ENCODE measurements around the gene TNPO1. TPM values are rescaled to one million over a fixed set of nuclear protein-coding genes. Genes with fewer than 3 reads are reported as not detected.
A peak's percentile ranks its signal among the peaks of the same experiment; 100 is the strongest.

TNPO1 gene
- total RNA-seq, 1 donor, result 256 TPM

DNA sequence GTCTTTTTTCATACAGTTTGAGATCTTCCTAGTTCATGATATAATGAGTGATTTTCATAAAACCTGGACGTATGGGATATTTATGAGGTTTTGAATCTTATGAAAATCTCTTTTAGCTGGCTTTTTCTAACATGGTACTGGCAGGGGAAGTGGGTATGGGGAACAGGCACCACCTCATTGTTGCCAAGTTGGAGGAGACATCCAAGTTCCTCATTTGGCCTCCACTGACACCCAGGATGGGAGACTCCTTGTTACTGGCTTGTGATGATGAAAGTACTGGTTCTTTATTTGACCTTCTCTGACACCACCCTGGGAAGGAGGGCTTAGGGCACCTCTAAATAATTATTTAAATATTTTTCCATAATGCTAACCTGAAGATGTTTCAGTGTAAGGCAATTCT lies 4.0 kb upstream of the TNPO1 start:
- H3K79me2 ChIP-seq (ENCODE audit: insufficient read depth, low read length), result peaks cover 9% of the 10 kb centered on the region
- no peaks in the 10 kb centered on the region for H3K9me3 ChIP-seq (ENCODE audit: low read depth, low read length)
- H4K20me1 ChIP-seq (ENCODE audit: insufficient read depth, low read length), result no peaks in the 10 kb centered on the region
- no peak overlapping the region for H2AFZ ChIP-seq (ENCODE audit: low read length)
- no peaks in the 10 kb centered on the region for H3K36me3 ChIP-seq (ENCODE audit: insufficient read depth, low read length)
- TF ChIP-seq, protein P1, sequence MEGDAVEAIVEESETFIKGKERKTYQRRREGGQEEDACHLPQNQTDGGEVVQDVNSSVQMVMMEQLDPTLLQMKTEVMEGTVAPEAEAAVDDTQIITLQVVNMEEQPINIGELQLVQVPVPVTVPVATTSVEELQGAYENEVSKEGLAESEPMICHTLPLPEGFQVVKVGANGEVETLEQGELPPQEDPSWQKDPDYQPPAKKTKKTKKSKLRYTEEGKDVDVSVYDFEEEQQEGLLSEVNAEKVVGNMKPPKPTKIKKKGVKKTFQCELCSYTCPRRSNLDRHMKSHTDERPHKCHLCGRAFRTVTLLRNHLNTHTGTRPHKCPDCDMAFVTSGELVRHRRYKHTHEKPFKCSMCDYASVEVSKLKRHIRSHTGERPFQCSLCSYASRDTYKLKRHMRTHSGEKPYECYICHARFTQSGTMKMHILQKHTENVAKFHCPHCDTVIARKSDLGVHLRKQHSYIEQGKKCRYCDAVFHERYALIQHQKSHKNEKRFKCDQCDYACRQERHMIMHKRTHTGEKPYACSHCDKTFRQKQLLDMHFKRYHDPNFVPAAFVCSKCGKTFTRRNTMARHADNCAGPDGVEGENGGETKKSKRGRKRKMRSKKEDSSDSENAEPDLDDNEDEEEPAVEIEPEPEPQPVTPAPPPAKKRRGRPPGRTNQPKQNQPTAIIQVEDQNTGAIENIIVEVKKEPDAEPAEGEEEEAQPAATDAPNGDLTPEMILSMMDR (IDR thresholded peaks at IDR 0.05; ENCODE audit: extremely low read depth, low read depth, low read length), result no peak
- H3K4me2 ChIP-seq (ENCODE audit: insufficient read depth, low read length), result no peak overlapping the region
- H3K27ac ChIP-seq (ENCODE audit: low read depth, low read length), result no peak overlapping the region
- peaks cover 6% of the 10 kb centered on the region for H3K4me1 ChIP-seq (ENCODE audit: insufficient read depth, low read length)
- H3K27me3 ChIP-seq (ENCODE audit: insufficient read depth, low read length), result no peaks in the 10 kb centered on the region
- H3K4me3 ChIP-seq (ENCODE audit: insufficient read depth, low read length), result no peak overlapping the region
- DNase-seq (ENCODE audit: insufficient read length, low spot score, missing footprints), result no peak

DNA sequence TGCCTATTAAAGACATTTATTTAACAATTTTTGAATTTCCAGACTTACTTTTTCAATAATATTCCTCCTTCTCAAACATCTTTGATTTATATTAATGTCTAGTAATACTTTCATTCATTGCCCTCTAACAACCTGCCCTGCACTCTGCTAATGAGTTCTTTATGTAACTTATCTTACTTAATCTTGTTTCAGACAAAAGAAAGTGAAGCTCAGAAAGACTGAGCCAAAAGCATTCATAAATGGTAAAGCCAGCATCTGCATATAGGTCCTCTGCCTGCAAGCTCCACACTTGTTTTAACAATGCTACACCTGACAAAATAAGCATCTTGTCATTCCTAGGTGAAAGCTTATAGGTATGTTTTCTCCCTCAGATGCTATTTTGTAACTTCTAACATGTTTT lies 2.4 kb upstream of the TNPO1 start:
- no peaks in the 10 kb centered on the region for H3K36me3 ChIP-seq (ENCODE audit: insufficient read depth, low read length)
- no peaks in the 10 kb centered on the region for H3K27me3 ChIP-seq (ENCODE audit: insufficient read depth, low read length)
- H3K4me3 ChIP-seq (ENCODE audit: insufficient read depth, low read length), result no peak overlapping the region
- peaks cover 6% of the 10 kb centered on the region for H4K20me1 ChIP-seq (ENCODE audit: insufficient read depth, low read length)
- TF ChIP-seq, protein P1 (IDR thresholded peaks at IDR 0.05; ENCODE audit: extremely low read depth, low read depth, low read length), result no peak
- no peak overlapping the region for H3K4me2 ChIP-seq (ENCODE audit: insufficient read depth, low read length)
- H3K9me3 ChIP-seq (ENCODE audit: low read depth, low read length), result no peaks in the 10 kb centered on the region
- peaks cover 18% of the 10 kb centered on the region for H3K4me1 ChIP-seq (ENCODE audit: insufficient read depth, low read length)
- no peak for DNase-seq (ENCODE audit: insufficient read length, low spot score, missing footprints)
- H3K27ac ChIP-seq (ENCODE audit: low read depth, low read length), result no peak overlapping the region
- H3K79me2 ChIP-seq (ENCODE audit: insufficient read depth, low read length), result peaks cover 25% of the 10 kb centered on the region
- peak overlapping the region; percentile 30 for H2AFZ ChIP-seq (ENCODE audit: low read length)

DNA sequence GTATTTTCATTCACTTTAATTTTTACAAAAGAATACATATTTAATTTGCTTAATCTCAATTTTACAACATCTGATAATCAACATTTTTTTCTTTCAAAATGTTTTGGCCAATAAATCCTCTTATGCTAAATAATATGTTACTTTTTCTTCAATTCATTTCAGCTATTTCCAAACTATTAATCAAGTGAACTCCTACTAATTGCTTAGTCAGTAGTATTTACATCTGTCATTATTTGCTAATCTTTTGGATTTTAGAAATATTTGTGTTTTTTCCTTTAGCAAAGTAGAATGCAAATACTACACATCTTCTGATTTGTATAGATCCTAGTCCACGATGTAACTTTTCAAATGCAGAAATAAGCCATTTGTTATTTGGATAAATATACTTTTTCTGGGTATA lies 1.6 kb upstream of the TNPO1 start:
- Histone ChIP-seq H3K4me3 (ENCODE audit: insufficient read depth, low read length) (no peak overlapping the region), H3K27me3 (ENCODE audit: insufficient read depth, low read length) (no peaks in the 10 kb centered on the region), H4K20me1 (ENCODE audit: insufficient read depth, low read length) (peaks cover 8% of the 10 kb centered on the region), H3K4me2 (ENCODE audit: insufficient read depth, low read length) (no peak overlapping the region), H3K27ac (ENCODE audit: low read depth, low read length) (no peak overlapping the region), H3K9me3 (ENCODE audit: low read depth, low read length) (no peaks in the 10 kb centered on the region), H2AFZ (ENCODE audit: low read length) (no peak overlapping the region), H3K36me3 (ENCODE audit: insufficient read depth, low read length) (no peaks in the 10 kb centered on the region), H3K79me2 (ENCODE audit: insufficient read depth, low read length) (peaks cover 33% of the 10 kb centered on the region), H3K4me1 (ENCODE audit: insufficient read depth, low read length) (peaks cover 20% of the 10 kb centered on the region)
- TF ChIP-seq, protein P1 (IDR thresholded peaks at IDR 0.05; ENCODE audit: extremely low read depth, low read depth, low read length), result no peak
- DNase-seq (ENCODE audit: insufficient read length, low spot score, missing footprints), result no peak

DNA sequence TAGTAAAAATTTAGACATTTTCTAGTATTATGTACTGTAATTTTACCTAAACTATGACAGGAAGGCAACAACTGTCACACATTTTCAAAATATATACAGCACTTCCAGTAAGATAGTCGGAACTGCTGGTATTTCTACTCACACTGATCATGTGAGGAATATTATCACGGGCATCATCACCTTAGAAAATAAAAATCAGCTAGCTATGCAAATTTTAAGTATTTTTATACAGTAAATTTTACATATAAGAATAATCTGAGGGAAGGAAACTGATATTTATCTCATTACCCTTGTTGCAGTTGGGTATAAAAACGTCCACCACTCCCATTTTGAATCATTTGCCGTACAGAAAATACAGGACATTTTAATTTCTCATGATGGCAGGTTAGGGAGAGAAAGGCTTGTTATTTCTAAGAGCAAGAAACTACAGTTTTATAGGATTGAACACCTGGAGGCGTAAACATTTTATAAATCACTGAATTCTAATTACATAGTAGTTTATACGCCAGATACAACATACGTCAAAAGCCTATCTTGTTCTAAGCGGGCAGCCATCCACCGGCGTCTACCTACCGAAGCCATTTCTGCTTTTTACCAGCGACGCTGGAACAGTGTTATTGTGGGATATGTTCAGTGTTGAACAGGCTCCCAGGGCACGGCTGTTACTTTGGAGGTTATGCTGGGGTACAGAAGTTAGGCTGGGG lies 729 bp upstream of the TNPO1 start:
- peaks cover 20% of the 10 kb centered on the region for H3K4me1 ChIP-seq (ENCODE audit: insufficient read depth, low read length)
- no peaks in the 10 kb centered on the region for H3K36me3 ChIP-seq (ENCODE audit: insufficient read depth, low read length)
- peak overlapping the region; percentile 96 for H2AFZ ChIP-seq (ENCODE audit: low read length)
- H3K79me2 ChIP-seq (ENCODE audit: insufficient read depth, low read length), result peaks cover 41% of the 10 kb centered on the region
- H4K20me1 ChIP-seq (ENCODE audit: insufficient read depth, low read length), result peaks cover 8% of the 10 kb centered on the region
- peak overlapping the region; percentile 92 for H3K4me3 ChIP-seq (ENCODE audit: insufficient read depth, low read length)
- H3K27ac ChIP-seq (ENCODE audit: low read depth, low read length), result peak overlapping the region; percentile 96
- TF ChIP-seq, protein P1 (IDR thresholded peaks at IDR 0.05; ENCODE audit: extremely low read depth, low read depth, low read length), result no peak
- H3K27me3 ChIP-seq (ENCODE audit: insufficient read depth, low read length), result no peaks in the 10 kb centered on the region
- no peaks in the 10 kb centered on the region for H3K9me3 ChIP-seq (ENCODE audit: low read depth, low read length)
- no peak for DNase-seq (ENCODE audit: insufficient read length, low spot score, missing footprints)
- H3K4me2 ChIP-seq (ENCODE audit: insufficient read depth, low read length), result peak overlapping the region; percentile 88
